Naive thymus-derived CD4-positive, alpha-beta T cell (primary cell): Measurements from ENCODE around the gene TECPR2. TPM values are rescaled to one million over a fixed set of nuclear protein-coding genes. Genes with fewer than 3 reads are reported as not detected.

Experiments
- ATAC-seq: fragments of 150-1000 bp; cut with Tn5 transposase; 2 replicates; pipeline ENCODE4 v1.10.0; 2021; ENCODE audit warnings: mild to moderate bottlenecking, moderate library complexity
- CTCF ChIA-PET: fragments of 350-600 bp; sonication (Branson Sonifier 250); formaldehyde crosslinking; loops from one replicate; lab custom pipeline; 2021; ENCODE audit warnings: antibody characterized with exemption; lab: Charles Lee
- POLR2A ChIA-PET: fragments of 350-600 bp; sonication (Branson Sonifier 250); formaldehyde crosslinking; loops from one replicate; lab custom pipeline; 2021; ENCODE audit warnings: antibody characterized with exemption, inconsistent platforms; lab: Charles Lee
- DNase-seq, 9 donors: peaks; one replicate each; pipeline versions ENCODE4 v3.0.0 to v3.0.0-alpha.2; 2020 to 2022; ENCODE audit warnings: mixed read lengths in 1 of 9
- H3K27ac ChIP-seq: one replicate; pipeline ENCODE4 v1.7.0; 2013; ENCODE audit warnings: mild to moderate bottlenecking, low read depth, low read length, moderate library complexity
- H3K27me3 ChIP-seq, 2 donors: one replicate each; pipeline ENCODE4 v1.7.0; 2013; ENCODE audit warnings: low read length in 2 of 2, mild to moderate bottlenecking in 2 of 2, moderate library complexity in 2 of 2; ENCODE audit not compliant: control insufficient read depth in 2 of 2, insufficient read depth in 2 of 2
- H3K36me3 ChIP-seq, 3 experiments: 1 replicate in 2 of 3; 2 replicates in 1 of 3; pipeline ENCODE4 v1.7.0; 2013; ENCODE audit warnings: low read length in 3 of 3, mild to moderate bottlenecking in 3 of 3, moderate library complexity in 1 of 3; ENCODE audit not compliant: insufficient read depth in 3 of 3, control insufficient read depth in 2 of 3
- H3K4me1 ChIP-seq, 2 donors: one replicate each; pipeline ENCODE4 v1.7.0; 2013; ENCODE audit warnings: low read length in 2 of 2, mild to moderate bottlenecking in 2 of 2, moderate library complexity in 1 of 2; ENCODE audit not compliant: control insufficient read depth in 2 of 2, insufficient read depth in 2 of 2
- H3K4me3 ChIP-seq: 2 replicates; pipeline ENCODE4 v1.7.0; 2013; ENCODE audit warnings: mild to moderate bottlenecking, low read length
- H3K9me3 ChIP-seq, 3 experiments: 1 replicate in 2 of 3; 2 replicates in 1 of 3; pipeline ENCODE4 v1.7.0; 2013; ENCODE audit warnings: low read length in 3 of 3; ENCODE audit not compliant: control insufficient read depth in 2 of 3
- H3K27ac Mint-ChIP-seq, 9 donors: one replicate each; pipeline ENCODE4 v1.8.0; 2020 to 2022; ENCODE audit warnings: mixed read lengths in 9 of 9, mild to moderate bottlenecking in 8 of 9, moderate library complexity in 5 of 9, inconsistent platforms in 2 of 9
- H3K27me3 Mint-ChIP-seq, 5 donors: one replicate each; pipeline ENCODE4 v1.8.0; 2021 to 2022; ENCODE audit warnings: mixed read lengths in 5 of 5, mild to moderate bottlenecking in 1 of 5
- H3K36me3 Mint-ChIP-seq, 5 donors: one replicate each; pipeline ENCODE4 v1.8.0; 2020 to 2022; ENCODE audit warnings: mixed read lengths in 5 of 5, mild to moderate bottlenecking in 3 of 5, inconsistent platforms in 1 of 5
- H3K4me1 Mint-ChIP-seq, 7 donors: one replicate each; pipeline ENCODE4 v1.8.0; 2020 to 2022; ENCODE audit warnings: mixed read lengths in 7 of 7, mild to moderate bottlenecking in 3 of 7, inconsistent platforms in 1 of 7
- H3K4me3 Mint-ChIP-seq, 10 donors: one replicate each; pipeline ENCODE4 v1.8.0; 2020 to 2022; ENCODE audit warnings: mild to moderate bottlenecking in 10 of 10, mixed read lengths in 10 of 10, moderate library complexity in 6 of 10, inconsistent platforms in 2 of 10
- H3K9me3 Mint-ChIP-seq, 11 donors: one replicate each; pipeline ENCODE4 v1.8.0; 2020 to 2022; ENCODE audit warnings: mixed read lengths in 11 of 11, mild to moderate bottlenecking in 4 of 11, inconsistent platforms in 1 of 11, moderate library complexity in 1 of 11
- intact Hi-C, 2 donors: fragments of 100-400 bp; cut with micrococcal nuclease; formaldehyde crosslinking; loops; one replicate each; pipeline ENCODE4 v1.15.1; 2023
- polyA plus RNA-seq, 2 donors: library from polyadenylated mRNA; unstranded; fragments of 300-500 nt; fragmentation: Illumina TruSeq; gene quantifications; one replicate each; pipeline ENCODE4 v1.2.3, GENCODE V29; 2021
- total RNA-seq, 6 experiments: library from RNA in 5 of 6; stranded (reverse) in 5 of 6; gene quantifications; 1 replicate in 5 of 6; 2 replicates in 1 of 6; pipeline ENCODE4 v1.2.3 and lab custom pipeline; 2021 to 2026

Gene TECPR2
- total and polyA plus RNA-seq, 7 experiments from 2014 or later = 5.2 to 12.9 (median 10.0) TPM

- no peaks in the 10 kb centered on the region for H3K27me3 ChIP-seq
- peak overlapping the region; percentile 91 to 99 (median 97) for H3K4me3 Mint-ChIP-seq
- DNase-seq (peak in 5 of 9 donors; percentile 10 to 33 (median 17)), ATAC-seq (no peak)
- H3K4me1 Mint-ChIP-seq = peaks cover 34 to 81% (median 66%) of the 10 kb centered on the region in 7 donors
- H3K27me3 Mint-ChIP-seq = peaks cover 0 to 6% (median 0%) of the 10 kb centered on the region in 5 donors
- H3K4me1 ChIP-seq = peaks cover 37 to 43% of the 10 kb centered on the region in 2 donors
- H3K36me3 Mint-ChIP-seq = no peaks in the 10 kb centered on the region
- H3K9me3 ChIP-seq = no peaks in the 10 kb centered on the region
- peak overlapping the region; percentile 95 to 99 (median 98) for H3K27ac Mint-ChIP-seq
- H3K9me3 Mint-ChIP-seq = peaks cover 0 to 16% (median 0%) of the 10 kb centered on the region in 11 donors
- CTCF ChIA-PET = interaction anchor here (0.5 to 1.6 kb wide), 5 partner anchors 22 to 368 kb away, joined by 3 to 5 read pairs (median 3); no protein-coding TSS in a partner anchor
- H3K27ac ChIP-seq = peak overlapping the region; percentile 35
- peak overlapping the region; percentile 84 for H3K4me3 ChIP-seq
- H3K36me3 ChIP-seq = peaks cover 0 to 5% (median 3%) of the 10 kb centered on the region in 3 experiments
- POLR2A ChIA-PET = interaction anchor here (0.6 to 5.6 kb wide), 7 partner anchors 12 to 612 kb away, joined by 3 to 40 read pairs (median 4); partner anchors contain the start of genes CINP, MOK and TECPR2
- intact Hi-C loops = loop anchor here (1.0 to 5.0 kb wide), 8 partner anchors 13 to 610 kb away; partner anchors contain the start of genes MOK (in 2 of the 2), RCOR1 (in 2 of the 2), TRAF3 (in 2 of the 2) and ANKRD9 (in 1 of the 2)
Observed at GRCh38 chr14:102317564-102318248, 45.0 kb upstream of the TECPR2 start.

- no peak for ATAC-seq
- Histone ChIP-seq H3K4me1 (peaks cover 37 to 43% of the 10 kb centered on the region in 2 donors), H3K36me3 (peaks cover 0 to 6% (median 3%) of the 10 kb centered on the region in 3 experiments), H3K27ac (peak overlapping the region; percentile 87), H3K9me3 (no peaks in the 10 kb centered on the region), H3K4me3 (peak overlapping the region; percentile 90), H3K27me3 (no peaks in the 10 kb centered on the region)
- intact Hi-C loops = loop anchor here (1.0 to 5.0 kb wide), 7 partner anchors 14 to 612 kb away; partner anchors contain the start of genes CINP (in 2 of the 2), MOK (in 2 of the 2), TECPR2 (in 2 of the 2) and TRAF3 (in 2 of the 2)
- no peak for DNase-seq
- Mint-ChIP-seq H3K4me1 (peaks cover 32 to 86% (median 64%) of the 10 kb centered on the region in 7 donors), H3K27ac (peak overlapping the region; percentile 95 to 99 (median 98)), H3K9me3 (peaks cover 0 to 16% (median 0%) of the 10 kb centered on the region in 11 donors), H3K36me3 (no peaks in the 10 kb centered on the region), H3K4me3 (peak overlapping the region; percentile 91 to 99 (median 97)), H3K27me3 (peaks cover 0 to 6% (median 0%) of the 10 kb centered on the region in 5 donors)
- POLR2A ChIA-PET = interaction anchor here (0.7 to 5.6 kb wide), 6 partner anchors 10 to 499 kb away, joined by 3 to 40 read pairs (median 4); partner anchors contain the start of genes CINP, MOK and TECPR2
- CTCF ChIA-PET = interaction anchor here (0.6 to 1.6 kb wide), 4 partner anchors 10 to 556 kb away, joined by 3 to 7 read pairs (median 4); no protein-coding TSS in a partner anchor
Observed at GRCh38 chr14:102318781-102319276, 43.9 kb upstream of the TECPR2 start.

DNA sequence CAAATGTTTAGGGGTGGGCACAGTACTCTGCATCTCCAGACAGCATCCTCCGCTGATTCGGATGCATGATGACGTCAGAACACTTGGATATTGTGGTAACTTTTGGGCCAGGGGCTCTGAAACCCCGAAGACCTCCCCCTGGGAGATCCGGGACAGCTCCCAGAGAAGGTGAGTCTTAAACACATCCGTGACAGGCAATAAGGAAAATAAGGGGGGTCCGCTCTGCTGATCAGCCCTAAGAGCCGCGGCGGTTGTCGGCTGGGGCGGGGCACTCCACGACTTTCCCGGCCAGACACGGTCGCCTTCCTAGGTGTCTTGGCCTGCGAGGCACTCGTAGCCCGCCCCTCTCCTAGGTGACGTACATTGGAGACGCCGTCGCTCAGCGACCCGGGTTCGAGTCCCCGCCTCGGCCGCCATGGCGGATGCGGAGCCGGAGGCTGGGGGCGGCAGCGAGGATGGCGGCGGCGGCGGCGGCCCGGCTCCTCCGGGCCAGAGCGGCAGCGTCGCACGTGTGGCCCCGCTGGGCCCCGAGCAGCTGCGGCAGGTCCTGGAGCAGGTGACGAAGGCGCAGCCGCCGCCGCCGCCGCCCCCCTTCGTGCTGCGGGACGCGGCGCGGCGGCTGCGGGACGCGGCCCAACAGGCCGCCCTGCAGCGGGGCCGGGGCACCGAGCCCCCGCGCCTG, 43.2 kb upstream of the TECPR2 start, which contains the start of gene ZNF839:
Gene ZNF839, plus strand, starts transcription at position 396 of the 682 bp plus-strand sequence. Its CDS starts 20 bp downstream, at position 416.
- H3K4me1 ChIP-seq = peaks cover 37 to 41% of the 10 kb centered on the region in 2 donors

GRCh38 chr14:102320033-102320660, 42.6 kb upstream of the TECPR2 start:
- ChIA-PET CTCF (interaction anchor here (1.4 to 2.0 kb wide), 3 partner anchors 12 to 36 kb away, joined by 4 to 7 read pairs (median 5); partner anchors contain the start of gene MOK), POLR2A (interaction anchor here (0.8 to 5.6 kb wide), 9 partner anchors 12 to 223 kb away, joined by 3 to 40 read pairs (median 3); partner anchors contain the start of genes CINP, MOK, TECPR2 and WDR20)
- Mint-ChIP-seq H3K9me3 (peaks cover 0 to 14% (median 0%) of the 10 kb centered on the region in 11 donors), H3K36me3 (no peaks in the 10 kb centered on the region), H3K4me1 (peaks cover 21 to 73% (median 51%) of the 10 kb centered on the region in 7 donors), H3K27ac (peak overlapping the region; percentile 91 to 99 (median 95)), H3K27me3 (peaks cover 0 to 4% (median 0%) of the 10 kb centered on the region in 5 donors), H3K4me3 (peak overlapping the region; percentile 86 to 99 (median 90))
- intact Hi-C loops = loop anchor here in 1 of 2 donors (1.0 kb wide), 1 partner anchor 196 kb away; no protein-coding TSS in a partner anchor
- ATAC-seq (peak; percentile 34), DNase-seq (peak in 7 of 9 donors; percentile 41 to 60 (median 43))
- H3K27me3 ChIP-seq = no peaks in the 10 kb centered on the region
- H3K4me1 ChIP-seq = peaks cover 37 to 38% of the 10 kb centered on the region in 2 donors
- peaks cover 0 to 6% (median 3%) of the 10 kb centered on the region in 3 experiments for H3K36me3 ChIP-seq
- H3K9me3 ChIP-seq = no peaks in the 10 kb centered on the region
- H3K4me3 ChIP-seq = peak overlapping the region; percentile 61
- peak overlapping the region; percentile 87 for H3K27ac ChIP-seq

More for the DNA sequence above, 43.2 kb upstream of the TECPR2 start, which contains the start of gene ZNF839:
- DNase-seq = peak; percentile 87 to 97 (median 93)
- Histone ChIP-seq H3K36me3 (peaks cover 0 to 6% (median 3%) of the 10 kb centered on the region in 3 experiments), H3K4me3 (peak within 1 kb of the TSS; percentile 90), H3K9me3 (no peaks in the 10 kb centered on the region), H3K27ac (peak within 1 kb of the TSS; percentile 87), H3K27me3 (no peaks in the 10 kb centered on the region)
- peak; percentile 84 for ATAC-seq
- Mint-ChIP-seq H3K9me3 (peaks cover 0 to 16% (median 0%) of the 10 kb centered on the region in 11 donors), H3K27ac (peak within 1 kb of the TSS; percentile 95 to 99 (median 98)), H3K36me3 (no peaks in the 10 kb centered on the region), H3K4me3 (peak within 1 kb of the TSS; percentile 91 to 99 (median 97)), H3K4me1 (peaks cover 27 to 79% (median 57%) of the 10 kb centered on the region in 7 donors), H3K27me3 (peaks cover 0 to 5% (median 0%) of the 10 kb centered on the region in 5 donors)
- CTCF ChIA-PET = interaction anchor here (0.6 to 2.0 kb wide), 4 partner anchors 11 to 557 kb away, joined by 3 to 7 read pairs (median 4); partner anchors contain the start of gene MOK
- POLR2A ChIA-PET = interaction anchor here (0.7 to 5.6 kb wide), 9 partner anchors 11 to 222 kb away, joined by 3 to 40 read pairs (median 3); partner anchors contain the start of genes CINP, MOK, TECPR2 and WDR20
- intact Hi-C loops = loop anchor here (1.0 to 5.0 kb wide), 8 partner anchors 15 to 612 kb away; partner anchors contain the start of genes CINP (in 2 of the 2), MOK (in 2 of the 2), TECPR2 (in 2 of the 2) and TRAF3 (in 2 of the 2)
